ENCODE data around the gene AKR7A2.
A peak's percentile ranks its signal among the peaks of the same experiment; 100 is the strongest.

Gene AKR7A2

GRCh38 chr1:19330449-19331135 lies 18.6 kb upstream of the AKR7A2 start:
- TF ChIP-seq ZFP30 (CRISPR knock-in tag; IDR thresholded peaks at IDR 0.05) (no peak), RARB (CRISPR knock-in tag; IDR thresholded peaks at IDR 0.05) (no peak), CREB5 (CRISPR knock-in tag; IDR thresholded peaks at IDR 0.05; ENCODE audit: low read depth) (no peak), PATZ1 (CRISPR knock-in tag; IDR thresholded peaks at IDR 0.05; ENCODE audit: borderline replicate concordance) (no peak), TCF4 (CRISPR knock-in tag; IDR thresholded peaks at IDR 0.05; ENCODE audit: borderline replicate concordance) (peak; percentile 61; the same call in 1 of the 2 replicates), ZNF70 (CRISPR knock-in tag; IDR thresholded peaks at IDR 0.05) (no peak), ESRRG (CRISPR knock-in tag; IDR thresholded peaks at IDR 0.05) (no peak), OSR1 (CRISPR knock-in tag; IDR thresholded peaks at IDR 0.05) (no peak)
- ATAC-seq, result no peak; the same call in 2 of the 3 replicates

GRCh38 chr1:19329611-19330010 lies 17.7 kb upstream of the AKR7A2 start:
- TF ChIP-seq ZC3H10 (CRISPR knock-in tag; IDR thresholded peaks at IDR 0.05) (no peak), PPARA (CRISPR knock-in tag; IDR thresholded peaks at IDR 0.05; ENCODE audit: borderline replicate concordance) (no peak), ISL1 (CRISPR knock-in tag; IDR thresholded peaks at IDR 0.05) (no peak), TSHZ2 (CRISPR knock-in tag; IDR thresholded peaks at IDR 0.05) (no peak), ZFP3 (CRISPR knock-in tag; IDR thresholded peaks at IDR 0.05) (no peak), ZNF70 (CRISPR knock-in tag; IDR thresholded peaks at IDR 0.05) (no peak), POU6F1 (CRISPR knock-in tag; IDR thresholded peaks at IDR 0.05; ENCODE audit: borderline replicate concordance, low read depth) (no peak), TOX (CRISPR knock-in tag; IDR thresholded peaks at IDR 0.05; ENCODE audit: borderline replicate concordance) (no peak), BACH2 (CRISPR knock-in tag; IDR thresholded peaks at IDR 0.05; ENCODE audit: borderline replicate concordance) (no peak), ARNTL (CRISPR knock-in tag; IDR thresholded peaks at IDR 0.05; ENCODE audit: borderline replicate concordance, low read depth) (no peak), CSRNP3 (CRISPR knock-in tag; IDR thresholded peaks at IDR 0.05) (no peak), PATZ1 (CRISPR knock-in tag; IDR thresholded peaks at IDR 0.05; ENCODE audit: borderline replicate concordance) (no peak)
- no peak for ATAC-seq

- TF ChIP-seq BACH2 (CRISPR knock-in tag; IDR thresholded peaks at IDR 0.05; ENCODE audit: borderline replicate concordance) (no peak), ISL1 (CRISPR knock-in tag; IDR thresholded peaks at IDR 0.05) (no peak), ARNTL (CRISPR knock-in tag; IDR thresholded peaks at IDR 0.05; ENCODE audit: borderline replicate concordance, low read depth) (no peak), RARB (CRISPR knock-in tag; IDR thresholded peaks at IDR 0.05) (no peak), ESRRG (CRISPR knock-in tag; IDR thresholded peaks at IDR 0.05) (no peak), CSDC2 (CRISPR knock-in tag; IDR thresholded peaks at IDR 0.05) (no peak)
- ATAC-seq, result no peak
Measured at GRCh38 chr1:19329188-19329587, 17.2 kb upstream of the AKR7A2 start.

Measured in SK-N-SH treated with all-trans-retinoic acid at 6 μM for 48 hours (cell line).